Measurements from ENCODE around the gene SCUBE2. TPM values are rescaled to one million over a fixed set of nuclear protein-coding genes. Genes with fewer than 3 reads are reported as not detected.

Gene SCUBE2
- total RNA-seq, 4 donors from 2014 or later, result 0.78 to 13.1 (median 5.0) TPM

DNA sequence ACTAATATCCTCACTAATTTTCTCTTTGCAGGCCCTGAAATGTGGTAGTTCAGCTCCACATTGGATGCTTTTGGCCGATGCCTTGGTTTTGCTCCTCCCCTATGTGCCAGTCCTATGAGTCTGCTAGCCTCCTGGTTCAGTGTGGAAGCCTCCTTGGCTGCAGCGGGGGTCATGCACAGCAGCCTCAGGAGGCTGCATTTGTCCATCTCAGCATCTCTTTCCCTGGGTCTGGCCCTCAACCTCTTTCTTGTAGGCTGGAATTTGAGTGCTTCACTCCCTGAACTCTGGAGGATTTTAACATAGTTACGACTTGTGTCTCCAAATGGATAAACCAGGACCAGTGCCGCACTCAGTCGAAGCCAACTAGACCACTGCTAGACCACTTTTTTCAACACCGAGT lies 34.9 kb downstream of the SCUBE2 start:
- Histone ChIP-seq H3K4me3 (no peak overlapping the region), H3K4me1 (peaks cover 0 to 18% (median 0%) of the 10 kb centered on the region in 3 donors), H3K9me3 (no peaks in the 10 kb centered on the region), H3K36me3 (no peaks in the 10 kb centered on the region), H3K27ac (peak overlapping the region in 2 of 4 donors; percentile 6 to 9), H3K27me3 (no peaks in the 10 kb centered on the region)
- WGBS, 2 donors (ENCODE audit: low coverage in 1 of 2), result 60 to 69% methylated on average over 5 to 6 of the region's 6 CpGs
- ATAC-seq, result peak; percentile 57
- TF ChIP-seq POLR2AphosphoS5 (IDR thresholded peaks at IDR 0.05), result no peak
- no peak for TF ChIP-seq EP300 (IDR thresholded peaks at IDR 0.05)
- no peak for TF ChIP-seq POLR2A (IDR thresholded peaks at IDR 0.05)
- no peak for TF ChIP-seq CTCF (IDR thresholded peaks at IDR 0.05)

DNA sequence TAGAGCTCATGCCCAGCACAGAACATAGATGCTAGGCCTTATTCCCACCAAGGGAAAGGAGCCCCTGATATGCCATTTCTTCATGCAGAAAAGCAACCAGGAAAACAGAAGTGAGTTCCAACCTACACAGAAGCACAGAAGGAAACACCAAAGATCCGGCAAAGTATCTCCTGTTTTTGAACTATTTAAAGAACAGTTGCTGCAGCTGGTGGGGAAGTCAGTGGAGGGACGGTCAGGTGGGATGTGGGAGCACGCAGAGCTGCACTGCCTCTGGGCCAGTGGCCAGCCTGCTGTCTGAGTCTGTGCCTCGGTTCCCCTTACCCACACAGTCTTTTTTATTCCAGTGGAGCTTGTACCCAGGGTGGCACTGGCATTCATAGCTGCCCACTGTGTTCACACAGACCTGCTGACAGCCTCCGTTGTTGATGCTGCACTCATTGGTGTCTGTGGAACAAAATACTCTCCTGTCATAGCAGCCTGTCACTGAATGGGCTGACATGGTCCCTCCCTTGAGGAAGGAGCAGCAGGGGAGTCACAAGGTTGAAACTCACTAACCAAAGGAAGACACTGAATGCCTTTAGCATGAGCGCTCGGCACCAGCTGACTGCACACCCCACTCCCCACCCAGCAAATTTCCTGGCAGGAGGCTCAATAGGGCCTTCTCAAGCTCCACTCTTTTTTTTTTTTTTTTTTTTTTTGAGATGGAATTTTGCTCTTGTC lies 37.9 kb downstream of the SCUBE2 start:
- no peaks in the 10 kb centered on the region for H3K27me3 ChIP-seq
- ATAC-seq, result no peak
- peaks cover 0 to 29% (median 0%) of the 10 kb centered on the region in 3 donors for H3K4me1 ChIP-seq
- no peak for TF ChIP-seq POLR2A (IDR thresholded peaks at IDR 0.05)
- no peak for TF ChIP-seq EP300 (IDR thresholded peaks at IDR 0.05)
- no peak for TF ChIP-seq CTCF (IDR thresholded peaks at IDR 0.05)
- no peak for TF ChIP-seq POLR2AphosphoS5 (IDR thresholded peaks at IDR 0.05)
- no peak overlapping the region for H3K27ac ChIP-seq
- 17 to 67% methylated on average over 1 to 6 of the region's 7 CpGs for WGBS, 2 donors (ENCODE audit: low coverage in 1 of 2)
- H3K9me3 ChIP-seq, result no peaks in the 10 kb centered on the region
- no peaks in the 10 kb centered on the region for H3K36me3 ChIP-seq
- H3K4me3 ChIP-seq, result no peak overlapping the region

DNA sequence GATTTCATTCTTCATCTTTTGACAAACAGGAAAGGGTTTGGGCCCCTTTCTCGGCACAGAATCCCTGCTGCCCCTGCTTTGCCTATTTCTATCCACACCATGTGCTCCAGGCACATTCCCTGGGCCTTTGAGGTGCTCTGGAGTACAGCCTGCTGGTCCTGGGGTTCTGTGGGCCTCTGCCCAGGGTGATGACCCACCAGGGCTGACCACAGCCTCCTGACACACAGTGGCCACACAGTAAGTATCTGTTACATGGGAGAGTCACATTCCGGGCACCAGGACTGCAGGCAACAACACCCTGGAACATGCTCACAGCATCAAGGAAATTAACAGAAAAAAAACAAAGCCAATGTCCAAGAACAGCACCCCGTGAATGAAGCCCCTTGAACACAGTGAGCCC lies 39.1 kb downstream of the SCUBE2 start:
- no peak for ATAC-seq
- no peak overlapping the region for H3K4me3 ChIP-seq
- H3K36me3 ChIP-seq, result no peaks in the 10 kb centered on the region
- no peak overlapping the region for H3K27ac ChIP-seq
- no peaks in the 10 kb centered on the region for H3K27me3 ChIP-seq
- WGBS, 2 donors (ENCODE audit: low coverage in 1 of 2), result 80 to 100% methylated on average over 1 to 2 of the region's 3 CpGs
- H3K9me3 ChIP-seq, result no peaks in the 10 kb centered on the region
- TF ChIP-seq CTCF (IDR thresholded peaks at IDR 0.05), result no peak
- TF ChIP-seq EP300 (IDR thresholded peaks at IDR 0.05), result no peak
- peaks cover 0 to 36% (median 4%) of the 10 kb centered on the region in 3 donors for H3K4me1 ChIP-seq

GRCh38 chr11:9049959-9050358 lies 41.4 kb downstream of the SCUBE2 start:
- no peak overlapping the region for H3K27ac ChIP-seq
- no peaks in the 10 kb centered on the region for H3K36me3 ChIP-seq
- WGBS, 2 donors (ENCODE audit: low coverage in 1 of 2), result 95 to 100% methylated on average over 2 of the region's 2 CpGs
- TF ChIP-seq CTCF (IDR thresholded peaks at IDR 0.05) (no peak), POLR2AphosphoS5 (IDR thresholded peaks at IDR 0.05) (no peak), EP300 (IDR thresholded peaks at IDR 0.05) (no peak), POLR2A (IDR thresholded peaks at IDR 0.05) (no peak)
- no peak for ATAC-seq
- no peaks in the 10 kb centered on the region for H3K9me3 ChIP-seq
- peaks cover 0 to 36% (median 9%) of the 10 kb centered on the region in 3 donors for H3K4me1 ChIP-seq
- no peak overlapping the region for H3K4me3 ChIP-seq
- no peaks in the 10 kb centered on the region for H3K27me3 ChIP-seq

DNA sequence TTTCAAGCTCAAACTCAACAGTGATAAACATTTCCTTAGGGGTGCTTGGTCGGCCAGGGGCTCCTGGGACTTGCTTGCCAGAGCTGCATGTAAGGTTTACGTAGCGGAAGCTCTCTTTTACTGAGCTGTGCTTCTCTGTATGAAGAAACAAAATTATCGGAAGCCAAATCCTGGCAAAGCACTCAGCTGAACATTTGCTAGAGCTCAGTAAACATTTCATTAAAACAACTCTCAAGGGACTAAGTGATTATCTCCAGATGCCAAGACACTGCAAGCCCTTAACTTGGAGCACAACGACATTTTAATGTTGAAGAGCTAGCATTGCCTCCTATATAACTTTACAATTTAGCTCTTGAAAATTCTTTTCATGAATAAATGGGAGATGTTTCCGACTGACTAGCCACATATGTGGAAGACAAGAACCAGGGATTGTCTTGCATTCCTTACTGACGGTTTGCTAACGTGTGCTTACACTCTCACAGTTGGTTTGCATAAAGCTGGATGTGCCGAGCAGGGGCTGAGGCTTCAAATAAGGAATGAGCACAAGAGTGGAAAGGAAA lies 43.4 kb downstream of the SCUBE2 start:
- WGBS, 2 donors (ENCODE audit: low coverage in 1 of 2), result 7 to 16% methylated on average over 6 to 9 of the region's 9 CpGs
- peak; percentile 22 for TF ChIP-seq POLR2AphosphoS5 (IDR thresholded peaks at IDR 0.05)
- no peak for TF ChIP-seq POLR2A (IDR thresholded peaks at IDR 0.05)
- Histone ChIP-seq H3K27me3 (no peaks in the 10 kb centered on the region), H3K9me3 (no peaks in the 10 kb centered on the region), H3K36me3 (no peaks in the 10 kb centered on the region), H3K4me3 (peak overlapping the region in 1 of 2 donors; percentile 13), H3K4me1 (peaks cover 0 to 36% (median 9%) of the 10 kb centered on the region in 3 donors), H3K27ac (peak overlapping the region; percentile 52 to 76 (median 73))
- ATAC-seq, result peak; percentile 60
